ENCODE data around the gene IFT57.

Gene IFT57

DNA sequence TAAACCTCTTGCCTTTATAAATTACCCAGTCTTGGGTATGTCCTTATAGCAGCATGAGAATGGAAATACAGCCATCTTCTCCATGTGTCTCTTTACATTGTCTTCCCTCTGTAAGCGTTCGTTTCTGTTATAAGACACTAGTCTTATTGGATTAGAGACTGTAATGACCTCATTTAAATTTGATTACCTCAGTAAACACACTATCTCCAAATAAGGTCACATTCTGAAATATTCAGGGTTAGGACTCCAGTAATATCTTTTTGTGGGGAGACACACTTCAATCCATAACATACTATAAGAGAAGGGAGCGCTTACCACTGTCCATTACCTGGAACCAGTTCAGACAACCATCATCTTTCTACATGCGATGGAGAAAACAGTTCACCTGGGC is 97.1 kb downstream of the IFT57 start:
- no peak for DNase-seq (ENCODE audit: low read depth)

DNA sequence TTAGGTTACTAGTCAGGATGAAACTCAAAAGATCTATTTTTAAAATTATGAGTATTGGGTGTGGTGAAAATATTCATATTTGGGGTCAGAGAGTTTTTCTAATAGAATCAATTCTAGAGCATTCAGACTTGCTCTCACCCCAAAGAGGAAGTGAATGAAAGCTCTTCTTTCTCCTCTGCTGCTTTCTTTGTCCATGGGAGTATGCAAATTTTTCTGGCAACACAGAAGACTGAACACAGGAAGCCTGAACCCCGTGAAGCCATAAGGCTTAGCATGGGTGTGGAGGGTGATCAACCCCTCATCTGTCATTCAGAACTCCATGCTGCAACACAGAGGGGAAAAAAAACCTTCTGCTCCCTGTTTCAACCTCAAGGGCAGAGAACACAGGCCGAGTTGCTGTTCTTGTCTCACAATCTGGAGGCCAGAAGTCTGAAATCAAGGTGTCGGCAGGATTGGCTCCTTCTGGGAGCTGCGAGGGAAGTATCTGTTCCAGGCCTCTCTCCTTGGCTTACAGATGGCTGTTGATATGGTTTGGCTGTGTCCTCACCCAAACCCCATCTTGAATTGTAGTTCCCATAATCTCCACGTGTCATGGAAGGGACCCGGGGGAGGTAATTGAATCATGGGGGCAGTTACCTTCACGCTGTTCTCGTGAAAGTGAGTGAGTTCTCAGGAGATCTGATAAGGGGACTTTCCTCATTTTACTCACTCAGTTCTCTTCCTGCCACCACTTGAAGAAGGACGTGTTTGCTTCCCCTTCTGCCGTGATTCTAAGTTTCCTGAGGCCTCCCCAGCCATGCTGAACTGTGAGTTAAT is 97.7 kb downstream of the IFT57 start:
- no peak for DNase-seq (ENCODE audit: low read depth)

DNA sequence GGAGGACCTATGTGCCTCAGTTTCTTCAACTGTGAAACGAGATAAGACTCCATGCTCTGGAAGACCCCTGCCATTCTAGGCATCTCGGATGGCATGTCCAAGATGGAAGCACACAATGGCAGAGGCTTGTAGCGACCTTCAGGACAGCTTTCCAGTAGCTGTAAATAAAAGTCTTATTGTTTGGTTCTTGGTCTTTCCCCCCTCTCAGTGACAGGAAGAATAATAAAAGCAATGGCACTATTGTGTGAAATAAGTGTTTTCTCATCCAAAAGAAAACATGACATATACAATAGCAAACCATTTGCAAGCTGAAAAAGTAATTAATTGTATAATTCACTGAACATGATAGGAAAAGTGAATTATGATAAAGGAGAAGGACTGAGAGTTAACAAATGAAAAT is 98.9 kb downstream of the IFT57 start:
- DNase-seq (ENCODE audit: low read depth): no peak

DNA sequence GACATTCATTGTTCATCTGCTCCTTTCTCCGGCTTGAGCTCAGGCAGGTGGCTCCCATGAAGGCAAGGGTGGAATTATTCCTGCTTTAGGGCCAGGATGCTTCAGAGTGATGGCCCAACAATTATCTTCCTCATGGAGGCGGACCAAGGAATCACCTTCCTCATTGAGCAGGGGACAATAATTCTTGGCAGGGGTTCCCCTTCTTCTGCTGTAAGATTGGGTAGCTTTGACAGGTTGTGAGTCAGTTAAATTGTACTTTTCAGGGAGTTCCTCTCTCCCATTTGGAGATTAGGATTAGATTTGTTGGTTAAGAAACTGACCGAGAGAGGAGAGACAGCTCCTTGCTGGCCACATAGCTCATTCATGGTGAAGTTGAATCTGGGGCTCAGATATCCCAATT is 99.9 kb downstream of the IFT57 start:
- no peak for DNase-seq (ENCODE audit: low read depth)

- no peak for DNase-seq (ENCODE audit: low read depth)
These were observed 102.7 kb downstream of the IFT57 start for GRCh38 chr3:108119398-108120104.

DNA sequence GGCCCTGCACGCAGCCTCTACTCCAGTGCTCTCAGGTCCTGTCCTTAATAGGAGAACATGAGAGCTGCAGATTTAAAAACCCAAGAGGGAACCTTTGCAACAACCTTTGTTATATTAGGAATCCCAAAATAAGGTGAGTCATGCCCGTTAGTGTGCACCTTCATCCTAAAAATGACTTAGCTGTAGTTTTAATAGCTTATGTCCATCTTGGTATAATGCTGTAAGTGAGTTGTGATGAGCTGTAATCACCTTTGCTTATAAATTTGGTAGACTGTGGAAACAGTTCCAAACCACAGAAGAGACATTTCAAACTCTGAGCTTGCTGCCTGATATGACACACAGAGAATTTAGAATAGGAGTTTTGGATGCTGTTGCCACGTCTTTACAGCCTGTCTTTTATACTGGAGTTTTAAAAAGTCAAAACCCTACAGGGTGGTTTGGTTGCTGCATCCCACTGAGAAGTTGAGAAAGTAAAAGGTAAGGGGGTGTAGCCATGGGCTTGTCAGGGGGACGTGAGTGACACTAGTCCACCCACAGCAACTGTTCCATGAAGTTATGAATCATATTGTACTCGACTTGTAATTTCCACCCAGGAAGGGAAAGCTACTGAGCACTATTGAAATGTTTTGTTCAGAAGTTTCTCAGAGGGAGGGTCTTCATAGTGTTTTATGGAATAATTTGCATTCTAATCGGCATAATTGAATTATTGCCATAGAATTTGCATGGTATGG is 104.0 kb downstream of the IFT57 start:
- DNase-seq (ENCODE audit: low read depth): no peak

- no peak for DNase-seq (ENCODE audit: low read depth)
These were observed 104.9 kb downstream of the IFT57 start for GRCh38 chr3:108117241-108117775.

DNA sequence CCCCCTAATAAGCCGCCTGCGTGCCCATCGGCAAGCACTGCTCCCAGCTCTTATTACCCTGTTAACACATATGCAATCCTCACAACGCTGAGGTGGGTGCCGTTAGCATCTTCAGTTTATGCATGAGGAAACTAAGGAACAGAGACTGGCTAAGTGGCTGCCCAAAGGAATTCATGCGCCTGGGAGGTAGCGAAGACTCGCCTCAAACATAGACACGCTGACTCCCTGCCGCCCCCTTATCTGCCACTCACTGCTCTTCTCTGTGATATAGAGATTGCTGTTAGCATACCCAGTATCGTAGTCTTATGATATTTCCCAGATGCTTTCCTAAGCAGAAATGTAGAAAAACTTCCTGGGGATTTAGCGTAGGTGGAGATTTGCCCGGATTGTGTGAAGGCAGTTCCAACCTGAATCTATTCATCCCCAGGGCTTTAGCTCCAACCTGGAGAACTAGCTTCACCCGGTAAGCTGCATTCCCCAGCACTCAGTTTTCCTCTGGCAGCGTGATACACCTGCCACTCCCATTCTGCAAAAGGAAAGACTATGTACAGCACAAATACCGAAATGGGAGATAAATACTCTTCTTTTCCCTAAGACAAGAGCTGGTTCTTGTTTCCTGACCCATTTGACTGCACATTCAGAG is 107.7 kb downstream of the IFT57 start:
- no peak for DNase-seq (ENCODE audit: low read depth)

DNA sequence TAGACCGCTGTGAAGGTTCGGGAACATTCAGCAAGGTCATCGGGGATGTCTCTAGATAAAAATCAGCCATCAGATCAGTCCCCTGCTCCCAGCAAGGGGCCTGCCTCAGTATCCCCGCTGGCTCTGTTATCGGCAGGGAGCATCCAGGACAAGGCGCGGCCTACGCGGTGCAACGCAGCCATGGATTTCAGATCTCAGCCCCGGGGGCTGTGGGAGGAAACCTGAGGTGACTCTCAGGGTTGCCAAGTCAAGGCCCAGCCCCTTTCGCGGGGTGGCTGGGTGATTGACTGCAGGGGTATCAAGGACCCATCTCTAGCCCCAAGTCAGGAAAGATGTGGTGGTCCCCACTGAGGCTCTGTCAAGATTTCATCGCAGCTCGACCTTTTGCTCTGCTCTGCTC is 108.2 kb downstream of the IFT57 start:
- no peak for DNase-seq (ENCODE audit: low read depth)

GRCh38 chr3:108110934-108111333 is 111.3 kb downstream of the IFT57 start:
- no peak for DNase-seq (ENCODE audit: low read depth)

Data from GM04504 (cell line).